NCI-H146 (cell line): ENCODE data around the gene APP.
"Not testable (repeated sequence)": the region's sequence is repeated elsewhere in the genome, so short reads cannot be mapped to it uniquely, and the experiment has no call there.

Source experiments
- DNase-seq: peaks from one replicate; lab custom pipeline; 2025; lab: John Stamatoyannopoulos, UW

The APP gene

DNA sequence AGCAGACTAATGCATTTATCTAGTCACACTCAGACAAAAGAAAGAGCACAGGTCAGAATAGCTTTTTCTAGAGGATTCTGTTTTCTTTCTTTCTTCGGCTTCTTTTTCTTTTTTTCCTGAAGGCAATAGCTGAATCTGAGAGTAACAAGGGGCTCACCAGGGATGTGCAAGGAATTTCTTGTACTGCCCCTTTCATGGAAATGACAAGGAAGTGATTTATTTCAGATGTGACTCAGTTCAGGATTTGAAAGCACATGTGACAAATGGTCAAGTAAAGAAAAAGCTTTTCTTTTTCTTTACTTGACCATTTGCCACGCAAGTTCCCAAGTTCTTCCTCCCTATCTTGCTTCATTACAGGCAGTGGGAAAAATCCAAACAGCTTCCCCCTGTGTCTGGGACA is 233.8 kb downstream of the APP start:
- DNase-seq = no peak

GRCh38 chr21:25934771-25935224 is 235.8 kb downstream of the APP start:
- DNase-seq = no peak

DNA sequence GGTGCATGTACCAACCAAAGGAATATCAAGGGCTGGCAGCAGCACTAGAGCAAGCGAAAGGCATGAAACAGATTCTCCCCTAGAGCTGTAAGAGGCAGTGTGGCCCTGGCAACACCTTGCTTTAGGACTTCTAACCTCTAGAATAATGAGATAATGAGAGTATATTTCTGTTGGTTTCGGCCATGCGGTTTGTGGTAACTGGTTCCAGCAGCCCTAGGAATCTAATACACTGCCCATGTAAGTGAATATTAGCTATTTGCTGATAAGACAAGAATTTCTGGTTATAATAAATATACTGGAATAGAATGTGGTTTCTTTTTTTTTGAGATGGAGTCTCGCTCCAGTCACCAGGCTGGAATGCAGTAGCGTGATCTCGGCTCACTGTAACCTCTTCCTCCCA is 236.4 kb downstream of the APP start:
- no peak for DNase-seq

GRCh38 chr21:25931765-25932164 is 238.8 kb downstream of the APP start:
- no peak for DNase-seq

GRCh38 chr21:25929856-25930520 is 240.6 kb downstream of the APP start:
- DNase-seq = no peak

GRCh38 chr21:25927195-25927880 is 243.2 kb downstream of the APP start:
- DNase-seq = no peak

- no peak for DNase-seq
Observed at GRCh38 chr21:25925936-25926335, 244.6 kb downstream of the APP start.

- no peak for DNase-seq
Observed at GRCh38 chr21:25925064-25925800, 245.3 kb downstream of the APP start.

DNA sequence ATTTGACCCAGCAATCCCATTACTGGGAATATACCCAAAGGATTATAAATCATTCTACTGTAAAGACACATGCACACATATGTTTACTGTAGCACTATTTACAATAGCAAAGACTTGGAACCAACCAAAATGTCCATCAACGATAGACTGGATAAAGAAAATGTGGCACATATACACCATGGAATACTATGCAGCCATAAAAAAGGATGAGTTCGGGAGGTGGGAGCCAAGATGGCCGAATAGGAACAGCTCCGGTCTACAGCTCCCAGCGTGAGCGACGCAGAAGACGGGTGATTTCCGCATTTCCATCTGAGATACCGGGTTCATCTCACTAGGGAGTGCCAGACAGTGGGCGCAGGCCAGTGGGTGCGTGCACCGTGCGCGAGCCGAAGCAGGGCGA is 252.4 kb downstream of the APP start:
- not testable (repeated sequence) for DNase-seq

DNA sequence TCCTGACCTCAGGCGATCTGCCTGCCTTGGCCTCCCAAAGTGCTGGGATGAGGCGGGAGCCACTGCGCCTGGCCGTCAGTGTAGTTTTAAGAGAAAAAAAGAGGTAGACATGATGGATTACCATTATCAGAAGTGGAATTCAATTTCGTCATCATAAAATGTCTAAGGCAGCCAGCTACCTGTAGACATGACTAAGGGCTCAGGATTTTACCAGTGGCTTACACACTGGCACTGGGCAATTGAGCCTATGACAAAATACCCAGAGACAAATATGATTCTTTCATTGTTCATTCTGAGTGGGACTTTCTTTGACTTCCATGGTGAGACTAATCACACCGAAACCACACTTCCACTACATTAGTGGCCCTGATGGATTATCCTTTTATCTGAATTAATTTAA is 254.3 kb downstream of the APP start:
- DNase-seq = no peak

- DNase-seq = no peak
Observed at GRCh38 chr21:25913479-25913878, 257.1 kb downstream of the APP start.

- DNase-seq = no peak
Observed at GRCh38 chr21:25912402-25912746, 258.2 kb downstream of the APP start.

DNA sequence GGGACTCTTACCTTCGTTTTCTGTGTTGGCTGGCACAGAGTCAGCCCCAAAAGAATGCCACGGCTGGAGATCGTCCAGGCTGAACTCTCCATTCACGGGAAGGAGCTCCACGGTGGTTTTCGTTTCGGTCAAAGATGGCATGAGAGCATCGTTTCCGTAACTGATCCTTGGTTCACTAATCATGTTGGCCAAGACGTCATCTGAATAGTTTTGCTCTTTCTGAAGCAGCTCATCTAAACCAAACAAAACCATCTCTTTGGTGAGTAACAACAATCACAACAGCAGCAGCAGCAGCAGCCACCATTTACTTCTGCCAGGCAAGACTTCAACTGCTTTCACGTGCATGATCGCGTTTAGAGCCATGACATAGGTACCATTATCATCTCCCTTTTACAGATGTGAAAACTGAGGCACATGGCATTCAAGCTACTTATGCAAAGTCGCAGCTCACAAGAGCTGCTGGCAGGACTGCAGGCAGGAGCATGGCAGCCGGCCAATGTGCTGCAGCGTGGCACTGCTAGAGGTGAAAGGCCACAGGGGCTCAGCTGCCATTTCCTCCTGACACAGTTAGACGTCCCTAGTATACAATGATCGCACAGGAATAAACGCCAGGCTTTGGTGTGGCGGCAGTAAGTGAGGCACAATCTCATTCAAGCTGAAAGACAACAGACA is 258.7 kb downstream of the APP start:
- DNase-seq = no peak

GRCh38 chr21:25910809-25911208 is 259.8 kb downstream of the APP start:
- DNase-seq = no peak

- no peak for DNase-seq
Observed at GRCh38 chr21:25909341-25909740, 261.2 kb downstream of the APP start.

DNA sequence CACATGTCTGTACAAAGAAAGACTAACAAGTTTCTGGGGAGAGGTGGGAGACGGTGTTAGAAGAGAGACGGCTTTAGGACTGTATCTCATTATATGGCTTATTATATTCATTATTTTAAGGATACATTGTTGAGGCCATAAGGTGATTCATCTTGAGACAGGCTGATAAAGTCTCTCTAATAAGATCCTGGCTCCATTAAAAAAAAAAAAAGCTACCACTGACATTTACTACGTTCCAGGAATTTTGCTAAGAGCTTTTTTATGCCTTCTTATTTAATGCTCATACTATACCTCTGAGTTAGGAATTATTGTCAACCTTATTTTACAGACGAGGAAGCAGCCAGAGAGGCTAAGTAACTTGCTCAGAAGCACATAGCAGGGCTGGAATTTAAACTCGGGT is 262.1 kb downstream of the APP start:
- no peak for DNase-seq

GRCh38 chr21:25907573-25908275 is 262.8 kb downstream of the APP start:
- no peak for DNase-seq

DNA sequence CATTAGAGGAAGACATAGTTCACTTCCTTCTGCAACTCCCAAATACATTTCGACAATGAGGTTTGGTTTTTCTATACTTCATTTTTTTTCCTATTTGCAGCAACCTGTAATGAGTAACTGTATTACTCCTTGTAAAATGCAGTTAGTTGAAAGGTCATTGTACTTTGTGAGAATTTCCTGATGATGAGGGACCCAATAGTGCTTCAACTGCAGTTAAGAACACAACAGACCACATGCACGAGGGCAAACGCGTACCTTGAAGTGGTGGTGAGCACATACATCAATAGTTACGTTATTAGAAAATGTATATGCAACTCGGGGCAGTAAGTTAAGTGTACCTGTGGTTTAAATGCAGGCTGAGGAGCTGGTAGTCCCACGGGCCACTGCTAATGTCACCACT is 264.0 kb downstream of the APP start:
- no peak for DNase-seq

DNA sequence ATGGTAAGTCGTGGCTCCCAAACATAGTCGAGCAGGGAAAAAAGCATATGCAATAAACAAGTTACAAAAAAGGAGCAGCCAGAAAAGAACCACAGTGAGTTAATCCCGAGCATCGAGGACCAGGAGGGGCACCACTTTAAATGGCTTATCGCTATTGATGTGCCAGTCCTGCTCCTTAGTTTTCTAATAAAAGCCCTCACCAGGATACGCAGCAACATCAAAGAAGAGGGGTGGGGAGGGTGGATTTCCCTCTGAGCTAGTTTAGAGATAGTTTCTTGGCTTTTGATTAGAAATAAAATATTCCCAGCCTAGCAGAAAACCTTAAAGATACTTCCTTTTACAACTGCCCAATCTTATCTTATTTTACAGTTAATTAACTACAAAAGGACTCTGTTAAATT is 265.4 kb downstream of the APP start:
- DNase-seq = no peak

GRCh38 chr21:25904044-25904695 is 266.4 kb downstream of the APP start:
- no peak for DNase-seq

DNA sequence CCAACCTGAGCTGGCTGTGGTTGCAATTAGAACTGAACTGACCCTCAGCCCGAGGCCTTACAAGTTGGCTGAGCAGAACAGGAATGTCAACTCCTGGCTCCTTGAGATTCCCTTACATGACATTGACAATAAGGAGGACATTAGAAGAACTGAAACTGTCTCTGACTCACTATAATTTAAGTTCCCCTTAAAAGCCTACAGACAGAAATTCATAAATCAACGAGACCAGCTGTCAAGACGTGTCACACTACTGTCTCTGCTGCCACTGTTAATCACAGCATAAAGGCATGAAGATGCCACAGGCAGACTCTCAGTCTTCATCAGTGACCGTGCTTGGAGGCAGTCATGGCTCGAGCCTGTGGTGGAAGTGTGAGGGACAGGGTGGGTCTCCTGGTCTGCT is 267.0 kb downstream of the APP start:
- DNase-seq = no peak
